KG1 (cell line): ENCODE results near the gene PDIA5.
"Not testable (repeated sequence)": the region's sequence is repeated elsewhere in the genome, so short reads cannot be mapped to it uniquely, and the experiment has no call there.

ENCODE experiments used
- DNase-seq: peaks from one replicate; lab custom pipeline; 2025; lab: John Stamatoyannopoulos, UW

Gene PDIA5

GRCh38 chr3:123092243-123092642 lies 25.4 kb downstream of the PDIA5 start:
- DNase-seq = no peak

DNA sequence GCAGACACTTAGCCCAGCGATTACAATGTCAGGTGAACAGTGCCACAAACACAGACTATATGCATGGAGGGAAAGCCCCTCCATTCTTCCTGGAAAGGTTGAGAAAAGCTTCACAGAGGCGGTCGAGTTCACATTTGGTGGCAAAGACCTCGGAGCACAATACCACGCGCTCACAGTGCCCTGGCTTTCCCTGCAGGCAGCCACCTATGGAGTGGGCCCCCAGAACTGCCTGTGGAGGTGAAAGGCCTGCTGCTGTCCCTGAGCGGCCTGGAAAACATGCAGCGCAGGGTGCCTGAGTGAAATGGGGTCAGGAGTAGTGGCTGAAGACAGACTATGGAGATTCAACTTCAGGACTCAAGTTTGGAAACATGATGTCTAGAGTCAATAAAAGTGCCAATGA lies 26.9 kb downstream of the PDIA5 start:
- DNase-seq = no peak

- DNase-seq = no peak
These were observed 27.9 kb downstream of the PDIA5 start for GRCh38 chr3:123094516-123095313.

DNA sequence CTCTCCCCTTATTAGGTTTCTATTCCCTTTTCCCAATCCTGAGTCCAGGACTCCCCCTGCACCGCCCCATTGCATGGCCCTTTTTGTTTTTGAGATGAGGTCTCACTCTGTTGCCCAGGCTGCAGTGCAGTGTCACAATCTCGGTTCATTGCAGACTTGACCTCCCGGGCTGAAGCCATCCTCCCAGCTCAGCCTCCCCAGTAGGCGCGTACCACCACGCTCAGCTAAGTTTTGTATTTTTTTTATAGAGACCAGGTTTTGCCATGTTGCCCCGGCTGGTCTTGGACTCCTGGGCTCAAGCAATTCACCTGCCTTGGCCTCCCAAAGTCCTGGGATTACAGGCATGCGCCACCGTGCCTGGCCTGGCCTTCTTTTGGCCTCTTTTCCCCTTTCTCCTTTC lies 29.3 kb downstream of the PDIA5 start:
- DNase-seq = no peak

GRCh38 chr3:123096731-123097130 lies 29.9 kb downstream of the PDIA5 start:
- no peak for DNase-seq

GRCh38 chr3:123098426-123099330 lies 31.9 kb downstream of the PDIA5 start:
- no peak for DNase-seq

- DNase-seq = no peak
These were observed 32.7 kb downstream of the PDIA5 start for GRCh38 chr3:123099331-123100192.

DNA sequence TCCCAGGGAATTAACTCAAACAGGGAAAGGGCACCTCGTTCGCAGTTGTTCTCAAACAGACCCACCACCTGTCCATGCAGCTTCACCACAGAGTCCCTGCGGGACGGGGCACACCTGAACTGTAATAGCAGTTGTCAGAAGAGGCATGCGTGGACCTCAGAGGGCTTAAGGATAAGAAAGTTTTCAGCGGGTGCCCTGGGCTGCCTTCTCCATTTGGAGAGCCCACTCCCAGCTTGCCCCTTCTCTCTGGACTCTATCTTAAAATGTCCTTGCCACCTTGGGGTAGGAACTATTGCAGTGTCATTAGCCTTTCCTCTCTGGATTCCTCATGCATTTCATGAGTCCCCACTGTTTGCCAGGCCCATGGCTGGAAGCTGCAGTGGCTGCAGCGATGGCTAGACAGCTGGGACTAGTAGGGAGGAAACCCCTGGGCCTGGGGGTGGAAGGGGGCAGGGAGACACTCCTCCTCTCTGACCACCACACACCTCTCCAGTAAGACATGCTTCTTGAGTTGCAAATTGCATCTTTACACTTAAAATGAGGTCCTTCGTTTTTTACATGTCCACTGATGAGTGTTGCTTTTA lies 33.5 kb downstream of the PDIA5 start:
- DNase-seq = no peak

GRCh38 chr3:123102249-123102648 lies 35.4 kb downstream of the PDIA5 start:
- no peak for DNase-seq

GRCh38 chr3:123102826-123103225 lies 36.0 kb downstream of the PDIA5 start:
- DNase-seq = no peak

- no peak for DNase-seq
These were observed 37.7 kb downstream of the PDIA5 start for GRCh38 chr3:123104550-123104949.

DNA sequence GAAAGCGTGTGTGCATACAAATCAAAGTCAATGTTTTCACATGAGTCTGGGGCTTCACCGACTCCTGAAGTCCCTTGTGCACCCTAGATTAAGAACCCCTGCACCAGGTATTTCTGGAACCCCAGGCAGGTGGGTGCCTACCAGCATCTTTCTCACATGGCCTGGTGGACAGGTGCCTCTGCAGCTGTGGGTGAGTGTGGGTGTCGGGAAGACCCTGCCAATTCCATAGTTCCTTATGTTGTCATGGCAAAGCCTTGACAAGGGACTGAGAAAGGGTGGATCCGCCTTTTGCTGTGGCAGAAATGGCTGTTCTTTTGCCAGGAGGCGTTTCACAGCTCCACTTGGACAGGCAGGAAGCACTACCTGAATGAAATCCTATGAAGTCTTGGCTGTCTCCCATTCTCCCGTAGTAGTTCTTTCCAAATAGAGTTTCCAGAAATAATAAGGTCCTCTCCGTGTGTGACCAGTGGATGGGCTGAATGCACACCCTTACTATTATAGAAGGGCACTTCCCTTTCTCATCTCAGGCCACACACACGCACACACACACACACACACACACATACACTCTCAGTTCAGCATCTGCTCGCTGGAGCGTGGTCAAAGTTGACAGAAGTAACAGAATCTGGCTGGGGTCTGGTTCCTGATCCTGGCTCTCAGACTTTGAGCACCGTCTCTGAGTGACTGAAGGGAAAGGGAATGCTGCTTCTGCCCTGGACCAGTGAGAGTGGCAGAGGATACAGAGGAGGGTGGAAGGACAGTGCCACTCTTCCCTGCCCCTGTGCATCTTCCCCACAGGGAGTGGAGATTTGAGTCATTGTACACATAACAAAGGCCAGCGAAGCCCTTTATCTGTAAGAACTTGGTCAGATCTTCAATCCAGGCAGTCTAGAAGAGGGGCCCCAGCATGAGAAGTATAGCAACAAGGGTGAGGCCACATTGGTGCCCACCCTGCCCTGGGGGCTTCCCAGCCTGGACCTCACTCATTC lies 38.7 kb downstream of the PDIA5 start:
- DNase-seq = no peak

DNA sequence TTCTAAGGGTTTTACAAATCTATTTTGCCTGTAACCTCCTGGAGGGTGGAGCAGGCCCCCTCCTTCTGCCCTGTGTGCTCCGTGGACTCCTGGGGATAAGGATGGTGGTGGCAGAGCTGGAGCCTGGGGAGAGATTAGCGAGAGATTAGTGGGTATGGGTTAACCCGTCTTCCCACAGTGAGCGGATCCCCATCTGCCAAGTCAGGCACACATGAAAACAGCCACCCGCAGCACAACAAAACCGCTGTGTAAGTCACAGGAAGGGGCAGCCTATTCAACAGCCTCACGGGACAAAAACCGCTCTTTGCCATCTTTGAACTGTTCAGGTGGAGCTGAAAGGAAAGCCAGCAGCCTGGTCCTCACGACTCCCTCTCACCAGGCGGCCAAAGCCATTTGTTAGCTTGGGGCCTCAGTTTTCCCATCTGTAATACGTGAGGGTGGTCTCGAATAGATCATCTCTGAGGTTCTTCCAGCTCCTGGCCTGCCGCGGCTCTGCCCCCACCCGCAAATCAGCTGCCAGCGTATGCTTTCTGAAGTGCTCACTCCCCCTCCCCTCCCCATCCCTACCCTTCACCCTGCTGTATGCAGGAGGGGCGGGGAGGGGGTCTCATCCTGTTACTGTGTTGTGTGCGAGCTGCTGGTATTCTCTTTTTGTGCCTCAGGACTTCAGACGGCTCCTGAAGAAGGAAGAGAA lies 43.6 kb downstream of the PDIA5 start:
- DNase-seq = no peak

GRCh38 chr3:123110976-123111615 lies 44.3 kb downstream of the PDIA5 start:
- DNase-seq = no peak

DNA sequence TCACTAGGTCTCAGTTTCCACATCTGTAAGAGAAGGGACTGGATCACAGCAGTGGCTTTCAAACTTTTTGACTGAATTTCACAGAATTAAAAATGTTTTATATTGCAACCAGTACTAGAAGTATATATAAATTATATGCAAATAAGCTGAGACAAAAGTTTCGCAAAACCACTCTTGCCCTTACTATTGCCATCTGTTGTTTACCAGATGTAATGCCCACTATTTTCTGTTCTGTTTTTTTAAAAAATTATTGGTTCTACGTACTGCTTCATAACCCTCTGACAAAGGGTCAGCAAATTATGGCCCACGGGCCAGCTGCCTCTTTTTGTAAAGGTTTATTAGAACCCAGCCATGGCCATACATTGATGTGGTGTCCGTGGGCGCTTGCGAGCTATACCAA lies 44.8 kb downstream of the PDIA5 start:
- no peak for DNase-seq

DNA sequence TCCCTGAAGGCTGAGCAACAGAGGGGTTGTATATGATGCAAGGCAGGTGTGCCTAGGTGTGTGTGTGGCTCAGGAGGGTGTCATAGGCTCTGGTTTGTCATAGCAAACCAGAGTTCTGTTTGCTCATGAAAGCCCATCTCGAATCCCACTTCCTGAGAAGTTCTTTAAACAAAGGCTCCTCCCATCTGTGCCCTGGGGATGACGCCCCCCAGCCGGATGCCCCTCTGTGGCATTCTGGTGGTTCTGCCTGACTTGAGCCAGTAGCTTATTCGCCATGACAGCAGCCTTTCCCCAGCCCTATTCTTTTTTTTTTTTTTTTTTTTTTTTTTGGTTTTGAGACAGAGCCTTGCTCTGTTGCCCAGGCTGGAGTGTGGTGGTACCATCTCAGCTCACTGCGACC lies 45.4 kb downstream of the PDIA5 start:
- DNase-seq = no peak

- DNase-seq = not testable (repeated sequence)
These were observed 45.8 kb downstream of the PDIA5 start for GRCh38 chr3:123112656-123113055.

DNA sequence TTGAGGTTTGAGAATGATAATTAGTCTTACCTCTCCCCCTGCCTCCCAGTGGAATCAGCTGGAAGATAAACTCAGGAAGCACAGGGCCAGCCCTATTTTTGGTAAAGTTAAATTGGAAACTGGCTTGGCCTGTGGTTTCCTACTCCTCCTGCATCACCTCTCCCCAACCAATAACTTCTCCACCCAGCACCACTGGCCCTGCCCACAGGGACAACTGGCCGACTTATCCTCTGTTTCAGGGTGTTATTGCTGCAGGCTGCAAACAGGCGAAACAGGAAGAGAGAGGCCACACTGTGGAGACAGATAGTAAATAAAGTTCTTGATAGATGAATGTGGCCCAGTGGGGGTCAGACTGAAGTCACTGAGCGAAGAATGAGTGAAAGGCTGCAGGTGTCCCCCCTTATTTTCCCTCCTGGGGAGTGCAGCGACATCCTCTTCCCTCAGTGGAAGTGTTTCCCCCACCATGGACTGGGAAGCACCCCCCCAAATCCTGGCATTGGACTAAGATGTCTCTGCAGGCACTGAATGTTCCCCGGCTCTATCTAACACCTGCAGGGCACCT lies 47.1 kb downstream of the PDIA5 start:
- DNase-seq = no peak

DNA sequence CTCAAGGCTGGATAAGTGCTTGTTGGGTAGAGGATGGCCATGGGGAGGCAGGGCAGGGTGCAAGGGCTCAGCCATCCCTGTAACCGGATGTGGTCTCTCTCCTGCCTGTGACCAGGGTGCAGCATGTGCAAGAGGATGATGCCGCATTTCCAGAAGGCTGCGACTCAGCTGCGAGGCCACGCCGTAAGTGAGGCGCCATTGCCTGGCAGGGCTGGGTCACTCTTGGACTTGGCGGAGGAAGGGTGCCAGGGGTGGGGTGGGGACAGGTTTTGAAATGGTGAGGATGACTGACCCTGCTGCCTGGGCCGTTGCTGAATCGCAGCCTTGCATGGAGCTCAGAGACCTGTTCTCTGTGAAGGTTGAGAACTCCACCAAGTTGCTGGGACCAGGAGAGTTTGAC lies 49.3 kb downstream of the PDIA5 start:
- DNase-seq = no peak
